HG02840 (cell line): ENCODE measurements around the gene KCTD13.
"Not testable (repeated sequence)": the region's sequence is repeated elsewhere in the genome, so short reads cannot be mapped to it uniquely, and the experiment has no call there.

Source experiments
- ATAC-seq: cut with Tn5 transposase; IDR thresholded peaks from one replicate; pipeline ENCODE4 v1.9.1; 2021; ENCODE audit warnings: mild to moderate bottlenecking, moderate library complexity, moderate number of reproducible peaks; ENCODE audit not compliant: unreplicated experiment, low FRiP score

Gene KCTD13

GRCh38 chr16:29883987-29884386 lies 42.0 kb downstream of the KCTD13 start:
- no peak for ATAC-seq

GRCh38 chr16:29881050-29881449 lies 45.0 kb downstream of the KCTD13 start:
- no peak for ATAC-seq

GRCh38 chr16:29878172-29878571 lies 47.9 kb downstream of the KCTD13 start:
- no peak for ATAC-seq

- ATAC-seq: no peak
Observed at GRCh38 chr16:29877266-29877961, 48.6 kb downstream of the KCTD13 start.

- ATAC-seq: no peak
Observed at GRCh38 chr16:29876594-29877249, 49.3 kb downstream of the KCTD13 start.

GRCh38 chr16:29876217-29876593 lies 49.8 kb downstream of the KCTD13 start:
- no peak for ATAC-seq

GRCh38 chr16:29875206-29875605 lies 50.8 kb downstream of the KCTD13 start:
- no peak for ATAC-seq

- no peak for ATAC-seq
Observed at GRCh38 chr16:29873319-29873718, 52.7 kb downstream of the KCTD13 start.

GRCh38 chr16:29871822-29872546 lies 54.0 kb downstream of the KCTD13 start:
- no peak for ATAC-seq

GRCh38 chr16:29869067-29869466 lies 57.0 kb downstream of the KCTD13 start:
- not testable (repeated sequence) for ATAC-seq

- ATAC-seq: no peak
Observed at GRCh38 chr16:29868396-29869009, 57.5 kb downstream of the KCTD13 start.

- no peak for ATAC-seq
Observed at GRCh38 chr16:29864205-29864604, 61.8 kb downstream of the KCTD13 start.

- no peak for ATAC-seq
Observed at GRCh38 chr16:29863669-29863984, 62.4 kb downstream of the KCTD13 start.

- ATAC-seq: peak; percentile 92
Observed at GRCh38 chr16:29862884-29863668, 63.0 kb downstream of the KCTD13 start, which contains the start of gene CDIPT. Gene CDIPT (minus strand): TSS chr16:29863226. CDS start chr16:29862857, 369 bp downstream.

GRCh38 chr16:29862383-29862883 lies 63.6 kb downstream of the KCTD13 start:
- ATAC-seq: no peak

GRCh38 chr16:29860218-29860617 lies 65.8 kb downstream of the KCTD13 start:
- no peak for ATAC-seq

GRCh38 chr16:29858974-29859373 lies 67.1 kb downstream of the KCTD13 start:
- ATAC-seq: no peak

GRCh38 chr16:29858149-29858849 lies 67.7 kb downstream of the KCTD13 start:
- no peak for ATAC-seq

- ATAC-seq: no peak
Observed at GRCh38 chr16:29857133-29857760, 68.8 kb downstream of the KCTD13 start.
